GM04503 (cell line): ENCODE results near the gene BDH1.

Source experiments
- DNase-seq: peaks from one replicate; pipeline ENCODE4 v3.0.0-alpha.2; 2012; ENCODE audit warnings: low read depth

BDH1 gene

GRCh38 chr3:197505796-197506548 is 49.8 kb downstream of the BDH1 start:
- DNase-seq, result no peak

DNA sequence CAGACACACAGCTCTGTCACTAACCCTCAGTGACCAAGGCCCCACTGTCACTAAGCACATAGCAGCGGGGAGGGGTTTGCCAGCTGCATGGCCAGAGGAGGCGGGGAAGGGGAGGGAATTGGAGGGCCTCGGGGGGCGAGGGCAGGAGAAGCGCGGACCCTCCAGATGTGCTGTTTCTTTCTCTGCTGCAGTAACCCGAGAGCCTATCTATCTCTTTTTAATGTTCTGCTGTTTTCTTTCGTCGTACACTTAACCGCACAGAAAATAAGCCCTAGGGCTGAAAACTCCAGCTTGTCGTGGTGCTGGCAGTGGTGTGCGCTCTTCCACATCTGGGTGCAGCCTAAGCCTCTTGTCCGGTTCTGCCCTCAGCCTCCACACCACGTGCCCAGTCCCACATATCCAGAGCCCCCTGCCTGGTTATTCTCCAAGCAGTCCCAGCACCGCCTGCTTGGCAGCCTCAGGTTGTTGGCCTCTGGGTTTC is 51.1 kb downstream of the BDH1 start:
- no peak for DNase-seq

DNA sequence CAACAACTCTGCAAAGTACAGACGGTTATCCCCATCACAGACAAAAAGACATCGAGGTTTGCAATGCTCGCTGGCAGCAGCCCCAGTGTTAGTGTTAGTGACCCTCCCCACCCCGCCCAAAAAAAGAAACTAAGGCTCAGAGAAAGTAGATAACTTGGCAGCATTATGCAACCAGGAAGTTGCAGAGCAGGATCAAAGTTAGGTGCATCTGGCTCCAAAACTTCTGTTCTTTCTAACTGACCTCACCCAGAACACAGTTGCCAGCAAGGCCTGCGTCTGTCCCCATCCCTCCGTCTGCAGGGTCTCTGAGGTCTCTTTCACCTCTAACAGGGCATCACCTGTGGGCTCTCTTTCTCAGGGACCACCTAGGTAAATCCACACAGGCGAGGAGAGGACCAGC is 51.5 kb downstream of the BDH1 start:
- DNase-seq, result no peak

- no peak for DNase-seq
These were observed 52.1 kb downstream of the BDH1 start for GRCh38 chr3:197503652-197504051.

DNA sequence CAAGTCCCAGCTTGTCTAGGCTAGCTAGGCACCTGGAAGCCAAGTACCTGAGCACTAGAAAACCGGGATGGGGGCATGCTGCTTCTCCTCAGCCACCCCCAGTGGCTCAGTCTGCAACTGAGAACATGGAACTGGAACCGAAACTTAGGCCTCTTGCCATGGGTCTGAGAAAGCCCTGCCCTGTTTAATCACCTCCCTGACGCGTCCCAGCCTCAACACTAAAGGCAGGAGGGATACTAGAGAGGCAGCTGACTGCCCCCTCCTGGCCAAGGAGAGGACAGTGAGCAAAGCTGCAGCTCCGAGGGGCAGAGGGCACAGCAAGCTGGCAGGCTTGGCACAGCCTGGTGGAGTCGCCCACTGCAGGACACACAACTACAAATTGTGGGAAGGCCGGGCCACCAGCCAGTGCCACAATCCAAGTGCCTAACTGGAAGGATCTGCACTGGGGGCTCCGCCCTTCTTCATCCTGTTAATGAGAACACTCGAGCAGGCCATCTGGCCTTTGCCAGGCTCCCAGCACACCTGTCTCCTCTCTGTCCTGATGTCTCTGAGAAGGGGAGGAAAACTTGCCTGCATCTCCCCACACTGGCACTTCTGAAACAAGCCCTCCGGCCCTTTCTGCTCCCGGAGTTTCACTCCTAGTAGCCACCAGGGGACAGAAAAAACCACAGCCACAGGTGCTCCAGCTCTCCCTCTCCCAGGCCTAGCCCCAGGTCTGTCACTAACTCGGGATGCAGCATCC is 53.7 kb downstream of the BDH1 start:
- DNase-seq, result no peak

GRCh38 chr3:197501496-197501878 is 54.3 kb downstream of the BDH1 start:
- DNase-seq, result no peak

DNA sequence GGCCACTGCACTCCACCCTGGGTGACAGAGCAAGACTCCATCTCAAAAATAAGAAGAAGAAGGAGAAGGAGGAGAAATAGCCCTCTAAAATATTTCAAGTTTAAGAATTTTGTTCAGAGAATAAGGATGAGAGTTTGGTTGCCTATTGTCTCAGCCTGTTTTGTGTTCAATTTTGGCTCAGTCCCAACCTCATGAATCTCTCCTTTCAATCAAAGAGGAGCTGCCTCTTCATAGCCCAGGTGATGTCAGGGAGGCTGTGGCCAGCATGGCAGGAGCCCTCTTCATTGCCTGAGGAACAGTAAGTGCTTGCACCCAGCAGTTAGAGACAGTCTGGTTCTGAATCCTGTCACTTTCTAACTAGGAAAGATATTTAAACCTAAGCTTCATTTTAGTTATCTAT is 55.0 kb downstream of the BDH1 start:
- DNase-seq, result no peak

DNA sequence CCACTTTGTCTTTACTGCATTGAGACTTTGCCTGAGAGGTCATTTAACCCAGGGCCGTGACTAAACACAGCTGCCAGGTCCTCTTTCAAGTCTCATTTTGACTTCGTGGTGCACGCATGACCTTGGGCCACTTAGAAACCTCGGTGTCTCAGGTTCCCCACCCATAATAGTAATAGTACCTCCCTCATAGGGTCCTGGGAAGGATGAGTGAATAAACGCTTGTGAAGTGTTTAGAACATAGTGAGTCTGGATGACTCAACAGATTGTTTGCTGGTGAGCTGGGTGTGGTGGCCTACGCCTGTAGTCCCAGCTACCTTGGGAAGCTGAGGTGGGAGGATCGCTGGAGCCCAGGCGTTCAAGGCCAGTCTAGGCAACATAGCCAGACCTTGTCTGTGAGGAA is 56.3 kb downstream of the BDH1 start:
- DNase-seq, result no peak

DNA sequence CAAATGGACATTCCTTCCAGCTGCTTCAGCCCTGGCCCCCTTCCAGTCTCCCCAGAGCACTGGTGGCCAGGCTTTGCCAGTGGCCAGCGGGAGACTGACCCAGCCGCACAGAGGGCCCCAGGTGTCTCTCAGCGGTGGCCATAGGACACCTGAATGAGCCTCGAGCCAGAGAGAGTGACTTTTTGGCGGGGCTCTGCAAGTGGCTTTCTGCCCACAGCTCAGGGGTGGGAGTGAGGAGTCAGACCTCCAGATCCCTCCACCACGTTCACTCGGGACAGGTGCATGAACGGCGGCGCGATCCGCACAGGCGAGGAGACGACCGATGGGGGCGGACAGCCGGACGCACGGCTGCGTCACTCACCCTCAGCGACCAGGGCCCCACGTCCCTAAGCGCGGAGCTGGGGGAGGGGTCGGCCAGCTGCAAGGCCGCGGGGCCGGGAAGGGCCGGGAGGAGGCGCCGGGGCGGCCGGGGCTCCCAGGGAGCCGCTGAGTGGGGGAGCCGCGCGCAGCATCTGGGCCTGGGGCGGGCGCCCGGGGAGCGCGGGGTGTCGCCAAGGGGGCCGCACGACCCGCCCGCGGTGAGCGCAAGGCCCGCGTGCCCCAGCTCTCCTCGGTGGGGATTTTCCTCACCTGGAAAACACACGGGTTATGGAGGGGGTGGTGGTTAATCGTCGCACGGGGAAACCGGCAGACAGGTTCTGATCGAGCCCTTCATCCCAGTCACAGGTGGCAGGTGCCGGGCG is 57.1 kb downstream of the BDH1 start:
- no peak for DNase-seq

GRCh38 chr3:197496746-197497125 is 59.0 kb downstream of the BDH1 start:
- no peak for DNase-seq

- DNase-seq, result no peak
These were observed 59.6 kb downstream of the BDH1 start for GRCh38 chr3:197495999-197496745.

GRCh38 chr3:197495499-197495898 is 60.3 kb downstream of the BDH1 start:
- DNase-seq, result no peak

DNA sequence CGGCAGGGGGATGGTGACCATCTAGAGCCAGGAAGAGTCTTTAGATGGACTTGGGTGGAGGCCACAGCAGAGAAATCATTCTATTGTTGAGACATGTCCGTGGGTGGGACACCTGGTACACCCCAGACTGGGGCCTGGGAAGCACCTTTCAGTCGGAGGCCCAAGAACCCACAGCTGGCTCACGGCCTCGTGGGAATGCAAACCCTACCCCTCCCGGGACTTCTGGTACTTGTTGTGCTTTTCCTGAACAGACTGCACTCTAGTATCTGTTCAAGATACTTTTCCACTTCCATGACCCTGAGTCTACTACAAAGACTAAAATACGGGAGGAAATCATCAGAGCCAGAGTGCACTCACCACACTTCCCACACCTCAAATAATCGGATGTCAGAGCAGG is 60.7 kb downstream of the BDH1 start:
- no peak for DNase-seq

- no peak for DNase-seq
These were observed 61.3 kb downstream of the BDH1 start for GRCh38 chr3:197494366-197495058.

GRCh38 chr3:197493049-197493448 is 62.7 kb downstream of the BDH1 start:
- no peak for DNase-seq

- no peak for DNase-seq
These were observed 63.7 kb downstream of the BDH1 start for GRCh38 chr3:197491923-197492664.

- DNase-seq, result no peak
These were observed 64.3 kb downstream of the BDH1 start for GRCh38 chr3:197491478-197491877.

DNA sequence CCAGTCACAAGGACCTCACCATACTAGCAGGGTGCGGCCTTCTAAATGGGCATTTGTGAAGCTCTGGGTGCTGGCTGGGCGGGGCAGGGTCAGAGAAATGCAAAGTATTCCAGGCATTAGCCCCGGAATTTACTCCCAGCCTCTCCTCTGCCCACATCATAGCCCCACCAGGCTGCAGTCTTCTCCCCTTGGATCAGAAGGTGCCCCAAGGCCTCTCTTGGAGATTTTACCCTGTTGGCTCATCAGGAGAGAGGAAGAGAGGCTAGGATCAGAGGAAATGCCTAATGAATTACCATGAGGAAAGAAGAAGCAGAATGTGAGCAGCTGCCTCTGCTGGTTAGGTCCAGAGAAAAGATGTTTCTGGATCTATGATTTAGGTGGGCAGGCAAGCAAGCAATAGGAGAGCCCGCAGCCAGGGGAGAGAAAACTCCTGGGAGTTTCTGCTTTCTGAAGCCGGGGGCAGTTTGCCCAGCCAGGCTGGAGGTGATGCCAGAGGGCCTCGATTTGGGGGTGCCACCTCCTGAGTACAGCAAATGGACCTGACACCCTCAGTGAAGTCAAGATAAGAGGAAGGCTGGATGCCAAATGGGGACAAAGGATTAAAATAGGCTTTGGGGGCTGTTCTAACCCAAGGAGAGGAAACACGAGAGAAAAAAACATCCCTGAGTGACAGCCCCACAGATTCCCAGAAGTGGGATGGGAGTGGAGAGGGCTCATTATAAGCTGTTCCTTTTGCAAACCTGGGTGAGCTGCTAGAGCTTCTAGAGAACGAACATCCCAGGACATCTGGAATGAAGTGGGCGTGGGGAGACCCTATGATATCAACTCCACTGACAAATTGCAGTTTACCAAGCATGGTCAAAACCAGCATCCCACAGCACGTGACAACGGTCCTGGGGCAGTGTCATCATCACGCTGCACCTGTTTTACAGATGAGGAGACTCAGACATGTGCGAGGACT is 65.4 kb downstream of the BDH1 start:
- DNase-seq, result no peak

- DNase-seq, result peak; percentile 85
These were observed 67.8 kb downstream of the BDH1 start for GRCh38 chr3:197487911-197488391.
